Endothelial cell of umbilical vein (primary cell): ENCODE results near the gene PARD3B. TPM values are rescaled to one million over a fixed set of nuclear protein-coding genes. Genes with fewer than 3 reads are reported as not detected.

Experiments used
- BruUV-seq: library from RNA; stranded (reverse); fragments of 400-500 nt; replicated peaks from 2 replicates; lab custom pipeline; 2021; lab: Mats Ljungman, UMichigan
- CTCF ChIA-PET: fragments of 300-600, 350-600 bp; sonication (Branson Sonifier 250); formaldehyde crosslinking; loops from one replicate; lab custom pipeline; 2021; ENCODE audit warnings: antibody characterized with exemption, inconsistent platforms; lab: Charles Lee
- POLR2A ChIA-PET: fragments of 300-600, 350-600 bp; sonication (Branson Sonifier 250); formaldehyde crosslinking; loops from one replicate; lab custom pipeline; 2021; ENCODE audit warnings: antibody characterized with exemption, inconsistent platforms; lab: Charles Lee
- DNase-seq: peaks from one replicate; pipeline ENCODE4 v3.0.0-alpha.2; 2011; ENCODE audit warnings: low read depth, low spot score
- FAIRE-seq: peaks from 2 replicates; lab custom pipeline; 2011; peaks lifted over from hg19 to GRCh38; lab: Jason Lieb, UNC
- H2AFZ ChIP-seq: 2 replicates; pipeline ENCODE4 v1.6.0; 2012; ENCODE audit warnings: low read depth, low read length, control low read depth, inconsistent platforms
- H3K27ac ChIP-seq: 2 replicates; pipeline ENCODE4 v1.5.1; 2011; ENCODE audit warnings: low read depth, mild to moderate bottlenecking, control low read depth, low read length, moderate library complexity; ENCODE audit not compliant: insufficient read depth
- H3K27me3 ChIP-seq, 2 experiments: 2 replicates each; pipeline versions ENCODE4 v1.6.0 to v1.6.1; 2011; ENCODE audit warnings: low read length in 2 of 2, mixed read lengths in 1 of 2; ENCODE audit not compliant: control insufficient read depth in 2 of 2, insufficient read depth in 2 of 2
- H3K36me3 ChIP-seq, 2 experiments: 2 replicates in 1 of 2; 3 replicates in 1 of 2; pipeline ENCODE4 v1.5.1; 2011; ENCODE audit warnings: low read length in 2 of 2, mild to moderate bottlenecking in 1 of 2, moderate library complexity in 1 of 2; ENCODE audit not compliant: control insufficient read depth in 2 of 2, insufficient read depth in 2 of 2; ENCODE audit errors: extremely low read depth in 1 of 2
- H3K4me1 ChIP-seq: 3 replicates; pipeline ENCODE4 v1.5.1; 2011; ENCODE audit warnings: mild to moderate bottlenecking, low read length; ENCODE audit not compliant: control insufficient read depth, insufficient read depth; ENCODE audit errors: extremely low read depth
- H3K4me2 ChIP-seq: 2 replicates; pipeline ENCODE4 v1.6.1; 2011; ENCODE audit warnings: low read length, control low read depth, mixed read lengths; ENCODE audit not compliant: insufficient read depth
- H3K4me3 ChIP-seq, 3 experiments: fragments of 200-600 bp in 1 of 3; sonication (generic), shearing (Covaris generic) in 1 of 3; replicated peaks in 1 of 3; 2 replicates each; pipeline ENCODE4 v1.5.1; 2011 to 2016; ENCODE audit warnings: control low read depth in 3 of 3, low read length in 3 of 3, mild to moderate bottlenecking in 2 of 3, inconsistent platforms in 1 of 3, low read depth in 1 of 3, moderate library complexity in 1 of 3; ENCODE audit not compliant: insufficient read depth in 1 of 3
- H3K79me2 ChIP-seq: 2 replicates; pipeline ENCODE4 v1.6.0; 2012; ENCODE audit warnings: low read length, inconsistent platforms; ENCODE audit not compliant: control insufficient read depth, insufficient read depth
- H3K9ac ChIP-seq: replicated peaks from 2 replicates; pipeline ENCODE3; 2011; ENCODE audit warnings: low read length, control low read depth; ENCODE audit not compliant: insufficient read depth; ENCODE audit errors: extremely low read depth
- H3K9me1 ChIP-seq: replicated peaks from 3 replicates; pipeline ENCODE4 v1.6.0; 2011; ENCODE audit warnings: mild to moderate bottlenecking, low read length; ENCODE audit not compliant: control insufficient read depth, insufficient read depth; ENCODE audit errors: extremely low read depth
- H3K9me3 ChIP-seq: replicated peaks from 2 replicates; pipeline ENCODE4 v1.5.1; 2012; ENCODE audit warnings: low read length, inconsistent platforms; ENCODE audit not compliant: control insufficient read depth, insufficient read depth
- H4K20me1 ChIP-seq: replicated peaks from 2 replicates; pipeline ENCODE3; 2011; ENCODE audit warnings: mild to moderate bottlenecking, low read length; ENCODE audit not compliant: control insufficient read depth, insufficient read depth; ENCODE audit errors: extremely low read depth
- EZH2 ChIP-seq: IDR thresholded peaks from 2 replicates; pipeline ENCODE4 v1.6.1; 2012; ENCODE audit warnings: borderline replicate concordance, low read depth, mild to moderate bottlenecking, moderate library complexity, low read length, inconsistent platforms; ENCODE audit not compliant: severe bottlenecking
- FOS ChIP-seq: IDR thresholded peaks from 2 replicates; pipeline ENCODE4 v1.6.1; 2011; ENCODE audit warnings: mild to moderate bottlenecking, low read length, moderate library complexity, borderline replicate concordance; ENCODE audit not compliant: insufficient read depth
- GATA2 ChIP-seq: IDR thresholded peaks from 2 replicates; pipeline ENCODE4 v1.7.0; 2011; ENCODE audit warnings: low read depth, mild to moderate bottlenecking, moderate library complexity, mixed read lengths, low read length; ENCODE audit not compliant: insufficient read length, insufficient read depth
- JUN ChIP-seq: IDR thresholded peaks from 2 replicates; pipeline ENCODE4 v1.6.1; 2011; ENCODE audit warnings: borderline replicate concordance, low read depth; ENCODE audit not compliant: insufficient read length, insufficient read depth
- MYC ChIP-seq: IDR thresholded peaks from one replicate; pipeline ENCODE4 v1.6.1; 2011; ENCODE audit warnings: mild to moderate bottlenecking, low read depth, low read length
- POLR2A ChIP-seq: IDR thresholded peaks from 2 replicates; pipeline ENCODE4 v1.6.1; 2012; ENCODE audit warnings: low read depth, mild to moderate bottlenecking, control low read depth, low read length
- POLR2AphosphoS5 ChIP-seq: IDR thresholded peaks from 2 replicates; pipeline ENCODE4 v1.6.1; 2012; ENCODE audit warnings: low read depth, mild to moderate bottlenecking, control low read depth, low read length, moderate library complexity; ENCODE audit not compliant: insufficient read depth
- dilution Hi-C: fragments of 300-500 bp; cut with MboI; formaldehyde crosslinking; loops from one replicate; pipeline ENCODE4 v1.15.0; 2019; ENCODE audit warnings: low sequenced_read_pairs; ENCODE audit not compliant: extremely low pct_ligation_motif_present
- intact Hi-C: fragments of 100-400 bp; cut with micrococcal nuclease; formaldehyde crosslinking; loops from one replicate; pipeline ENCODE4 v1.10.0; 2022
- polyA plus RNA-seq, 4 experiments: library from polyadenylated mRNA; depleted of rRNA in 3 of 4; stranded (reverse) in 3 of 4; unstranded in 1 of 4; fragments of >200 nt; gene quantifications; 2 replicates each; pipeline versions ENCODE4 v1.2.1 to v1.2.3, GENCODE V29; 2011 to 2012; ENCODE audit warnings: missing spikeins in 1 of 4
- total RNA-seq: library from RNA; stranded (reverse); gene quantifications from 2 replicates; pipeline ENCODE4 v1.2.3, GENCODE V29; 2021
- TF ChIP-seq, protein P1 (sequence below): IDR thresholded peaks from 2 replicates; pipeline ENCODE4 v1.6.1; 2011; ENCODE audit not compliant: insufficient read depth, insufficient read length
- TF ChIP-seq, protein P2 (sequence below), 2 donors: IDR thresholded peaks; 1 replicate in 1 of 2; 2 replicates in 1 of 2; pipeline ENCODE4 v1.5.1; 2011; ENCODE audit warnings: low read length in 2 of 2, mild to moderate bottlenecking in 2 of 2, moderate library complexity in 2 of 2, control low read depth in 1 of 2, inconsistent platforms in 1 of 2, low read depth in 1 of 2; ENCODE audit not compliant: insufficient read depth in 1 of 2; ENCODE audit errors: extremely low read depth in 1 of 2

PARD3B gene
- total and polyA plus RNA-seq, 2 donors (not counting 3 experiments of a cell fraction or from before 2014, with no cell fraction given): 2.2 to 30.9 TPM

DNA sequence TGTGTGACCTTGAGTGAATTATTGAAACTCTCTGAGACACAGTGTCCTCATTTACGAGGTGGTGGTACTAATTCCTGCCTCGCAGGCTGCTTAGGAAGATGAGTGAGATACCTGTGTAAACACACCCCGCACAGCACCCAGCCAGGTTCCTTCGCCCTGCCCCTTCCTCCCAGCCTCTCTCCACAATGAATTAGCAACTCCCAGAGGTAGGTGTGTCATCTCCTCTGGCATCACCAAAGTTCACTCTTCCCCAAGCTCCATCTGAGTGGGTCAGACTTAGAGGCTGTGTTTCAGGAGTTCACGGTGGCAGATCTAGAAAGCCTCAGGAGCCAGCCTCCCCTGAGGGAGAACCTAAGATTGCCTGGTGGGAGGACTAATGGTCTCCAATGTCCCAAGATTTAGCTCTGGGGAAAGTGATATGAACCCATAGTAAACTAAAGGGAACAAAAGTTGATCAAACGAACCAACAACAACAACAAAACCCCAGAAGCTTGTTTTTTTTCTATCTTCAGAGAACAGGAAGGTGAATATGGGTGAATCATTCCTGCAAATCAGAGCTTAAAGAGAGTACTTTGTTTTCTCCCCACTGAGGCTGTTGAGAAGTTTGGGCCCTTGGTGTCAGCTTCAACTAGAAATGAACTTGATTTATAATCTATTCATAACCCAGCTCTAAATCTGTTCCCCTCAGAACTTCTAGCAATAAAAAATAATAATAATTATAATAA is 1092.7 kb downstream of the PARD3B start:
- BruUV-seq: no TSS peak
- Histone ChIP-seq H3K27ac (no peak overlapping the region), H3K9ac (no peak overlapping the region), H3K9me1 (no peaks in the 10 kb centered on the region), H4K20me1 (no peaks in the 10 kb centered on the region), H3K4me2 (no peak overlapping the region), H3K9me3 (no peaks in the 10 kb centered on the region), H3K36me3 (no peaks in the 10 kb centered on the region), H3K4me3 (no peak overlapping the region), H3K27me3 (peaks cover 0 to 2% of the 10 kb centered on the region in 2 experiments), H3K79me2 (no peaks in the 10 kb centered on the region), H3K4me1 (no peaks in the 10 kb centered on the region), H2AFZ (peak overlapping the region; percentile 24)
- DNase-seq (no peak), FAIRE-seq (no peak)
- intact Hi-C loops: no loop called here
- dilution Hi-C loops: no loop called here
- POLR2A ChIA-PET: no interaction called here
- TF ChIP-seq FOS (peak; percentile 52), GATA2 (no peak)
- CTCF ChIA-PET: interaction anchor here (0.7 to 1.0 kb wide), 3 partner anchors 9 to 38 kb away, joined by 3 to 4 read pairs (median 3); no protein-coding TSS in a partner anchor

DNA sequence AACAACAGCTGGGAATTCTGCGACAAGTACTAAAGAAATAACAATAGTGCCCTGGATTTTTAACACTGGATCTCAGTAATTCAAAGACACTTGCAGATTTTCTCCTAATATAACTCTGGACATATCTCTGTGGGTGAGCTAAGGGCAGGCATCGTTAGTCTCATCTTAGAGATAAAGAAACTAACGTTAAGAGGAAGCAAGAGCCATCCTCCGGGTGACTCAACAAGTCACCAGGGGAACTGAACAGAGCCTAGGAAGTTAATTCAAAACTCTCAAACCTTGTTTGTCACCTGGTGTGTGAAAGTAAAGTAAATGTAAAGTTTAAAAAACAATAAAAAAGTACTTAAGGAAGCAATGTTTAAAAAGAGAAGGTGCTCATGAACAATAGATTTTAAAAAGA is 1095.4 kb downstream of the PARD3B start:
- no peak for FAIRE-seq
- Histone ChIP-seq H3K4me3 (no peak overlapping the region), H3K79me2 (no peaks in the 10 kb centered on the region), H4K20me1 (no peaks in the 10 kb centered on the region), H3K4me2 (no peak overlapping the region), H3K27ac (no peak overlapping the region), H3K9me3 (no peaks in the 10 kb centered on the region), H3K27me3 (peaks cover 2 to 5% of the 10 kb centered on the region in 2 experiments), H2AFZ (no peak overlapping the region), H3K4me1 (no peaks in the 10 kb centered on the region), H3K36me3 (no peaks in the 10 kb centered on the region), H3K9me1 (no peaks in the 10 kb centered on the region), H3K9ac (no peak overlapping the region)
- POLR2A ChIA-PET: no interaction called here
- no peak for DNase-seq
- CTCF ChIA-PET: interaction anchor here (0.7 to 1.7 kb wide), 3 partner anchors 9 to 216 kb away, joined by 3 to 5 read pairs (median 4); no protein-coding TSS in a partner anchor
- dilution Hi-C loops: no loop called here
- no peak for TF ChIP-seq GATA2
- no peak for TF ChIP-seq JUN
- no peak for TF ChIP-seq POLR2AphosphoS5
- TF ChIP-seq, protein P1, sequence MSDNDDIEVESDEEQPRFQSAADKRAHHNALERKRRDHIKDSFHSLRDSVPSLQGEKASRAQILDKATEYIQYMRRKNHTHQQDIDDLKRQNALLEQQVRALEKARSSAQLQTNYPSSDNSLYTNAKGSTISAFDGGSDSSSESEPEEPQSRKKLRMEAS: no peak
- TF ChIP-seq MYC: no peak
- TF ChIP-seq EZH2: no peak
- no peak for TF ChIP-seq POLR2A
- no peak for TF ChIP-seq FOS
- TF ChIP-seq, protein P2, sequence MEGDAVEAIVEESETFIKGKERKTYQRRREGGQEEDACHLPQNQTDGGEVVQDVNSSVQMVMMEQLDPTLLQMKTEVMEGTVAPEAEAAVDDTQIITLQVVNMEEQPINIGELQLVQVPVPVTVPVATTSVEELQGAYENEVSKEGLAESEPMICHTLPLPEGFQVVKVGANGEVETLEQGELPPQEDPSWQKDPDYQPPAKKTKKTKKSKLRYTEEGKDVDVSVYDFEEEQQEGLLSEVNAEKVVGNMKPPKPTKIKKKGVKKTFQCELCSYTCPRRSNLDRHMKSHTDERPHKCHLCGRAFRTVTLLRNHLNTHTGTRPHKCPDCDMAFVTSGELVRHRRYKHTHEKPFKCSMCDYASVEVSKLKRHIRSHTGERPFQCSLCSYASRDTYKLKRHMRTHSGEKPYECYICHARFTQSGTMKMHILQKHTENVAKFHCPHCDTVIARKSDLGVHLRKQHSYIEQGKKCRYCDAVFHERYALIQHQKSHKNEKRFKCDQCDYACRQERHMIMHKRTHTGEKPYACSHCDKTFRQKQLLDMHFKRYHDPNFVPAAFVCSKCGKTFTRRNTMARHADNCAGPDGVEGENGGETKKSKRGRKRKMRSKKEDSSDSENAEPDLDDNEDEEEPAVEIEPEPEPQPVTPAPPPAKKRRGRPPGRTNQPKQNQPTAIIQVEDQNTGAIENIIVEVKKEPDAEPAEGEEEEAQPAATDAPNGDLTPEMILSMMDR (IDR thresholded peaks at IDR 0.05; ENCODE audit: extremely low read depth in 1 of 2, insufficient read depth in 1 of 2, low read depth in 1 of 2, low read length in 2 of 2): no peak
- BruUV-seq: no TSS peak
- intact Hi-C loops: no loop called here
